ENCODE results near the gene ACAA1. TPM values are rescaled to one million over a fixed set of nuclear protein-coding genes. Genes with fewer than 3 reads are reported as not detected.

The ACAA1 gene
- total and polyA plus RNA-seq, 2 experiments from 2014 or later: 21.4 to 26.6 TPM

DNA sequence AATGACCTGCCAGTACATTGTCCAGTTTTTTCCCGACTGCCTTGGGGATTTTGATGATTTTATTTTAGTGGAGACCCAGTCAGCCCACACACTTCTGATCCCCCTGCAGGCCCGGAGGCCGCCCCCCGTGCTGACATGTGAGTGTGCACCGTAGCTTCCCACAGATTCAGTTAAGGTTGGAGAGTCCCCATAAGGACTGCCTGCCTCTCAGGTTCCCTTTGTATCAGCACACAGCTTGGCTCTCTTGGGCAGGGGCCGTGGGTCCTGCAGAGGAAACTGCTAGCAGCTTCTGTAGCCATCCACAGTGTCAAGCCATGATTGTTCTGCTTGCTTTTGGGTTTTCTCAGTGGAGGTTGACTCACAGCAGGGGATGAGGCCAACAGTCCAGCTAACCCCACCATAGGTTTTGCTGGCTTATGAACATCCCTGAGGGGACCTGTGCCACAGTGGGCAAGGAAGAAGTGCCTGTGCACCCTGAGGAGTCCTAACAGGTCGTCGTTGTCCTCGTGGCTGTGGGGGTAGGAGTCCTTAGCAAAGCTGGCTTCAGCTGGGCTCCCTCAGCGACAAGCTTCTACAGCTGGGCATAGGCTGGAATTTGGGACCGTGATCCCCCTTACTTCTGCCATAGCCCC, 51.5 kb downstream of the ACAA1 start:
- no peaks in the 10 kb centered on the region for H3K36me3 ChIP-seq (ENCODE audit: insufficient read depth)
- peaks cover 30% of the 10 kb centered on the region for H3K9me3 Mint-ChIP-seq
- no peak overlapping the region for H3K27ac ChIP-seq (ENCODE audit: low read depth)
- no peak overlapping the region for H3K4me2 ChIP-seq
- H3K27ac Mint-ChIP-seq: no peak overlapping the region
- no peaks in the 10 kb centered on the region for H3K27me3 ChIP-seq (ENCODE audit: insufficient read depth)
- H3K4me1 ChIP-seq (ENCODE audit: insufficient read depth): no peaks in the 10 kb centered on the region
- H3K79me2 ChIP-seq (replicated peaks; ENCODE audit: insufficient read depth): no peaks in the 10 kb centered on the region
- H3K4me1 Mint-ChIP-seq: no peaks in the 10 kb centered on the region
- peaks cover 23% of the 10 kb centered on the region for H3K36me3 Mint-ChIP-seq (ENCODE audit: low read depth)
- peaks cover 29% of the 10 kb centered on the region for H3K27me3 Mint-ChIP-seq (ENCODE audit: insufficient read depth, low read depth, poor library complexity)
- 0 out of 2 replicates have a peak, but pooled peaks cover 4% of the 10 kb centered on the region for H3F3A ChIP-seq (replicated peaks; ENCODE audit: low read depth)
- no peak overlapping the region for H3K4me3 Mint-ChIP-seq
- ATAC-seq: peak; percentile 45
- TF ChIP-seq JUNB (IDR thresholded peaks at IDR 0.05; ENCODE audit: unreplicated experiment) (no peak), NANOG (IDR thresholded peaks at IDR 0.05; ENCODE audit: borderline replicate concordance) (no peak), POLR2AphosphoS5 (IDR thresholded peaks at IDR 0.05; ENCODE audit: low read depth) (no peak), STAT1 (IDR thresholded peaks at IDR 0.05; ENCODE audit: unreplicated experiment) (no peak), CREB1 (CRISPR knock-in tag; IDR thresholded peaks at IDR 0.05; ENCODE audit: low read depth) (no peak), EZH2 (IDR thresholded peaks at IDR 0.05; ENCODE audit: low read depth, unreplicated experiment) (no peak), ZNF331 (CRISPR knock-in tag; IDR thresholded peaks at IDR 0.05; ENCODE audit: low read depth) (no peak), ZNF114 (CRISPR knock-in tag; IDR thresholded peaks at IDR 0.05) (no peak), EZH2phosphoT487 (IDR thresholded peaks at IDR 0.05; ENCODE audit: unreplicated experiment) (no peak)
- TF ChIP-seq, protein P1, sequence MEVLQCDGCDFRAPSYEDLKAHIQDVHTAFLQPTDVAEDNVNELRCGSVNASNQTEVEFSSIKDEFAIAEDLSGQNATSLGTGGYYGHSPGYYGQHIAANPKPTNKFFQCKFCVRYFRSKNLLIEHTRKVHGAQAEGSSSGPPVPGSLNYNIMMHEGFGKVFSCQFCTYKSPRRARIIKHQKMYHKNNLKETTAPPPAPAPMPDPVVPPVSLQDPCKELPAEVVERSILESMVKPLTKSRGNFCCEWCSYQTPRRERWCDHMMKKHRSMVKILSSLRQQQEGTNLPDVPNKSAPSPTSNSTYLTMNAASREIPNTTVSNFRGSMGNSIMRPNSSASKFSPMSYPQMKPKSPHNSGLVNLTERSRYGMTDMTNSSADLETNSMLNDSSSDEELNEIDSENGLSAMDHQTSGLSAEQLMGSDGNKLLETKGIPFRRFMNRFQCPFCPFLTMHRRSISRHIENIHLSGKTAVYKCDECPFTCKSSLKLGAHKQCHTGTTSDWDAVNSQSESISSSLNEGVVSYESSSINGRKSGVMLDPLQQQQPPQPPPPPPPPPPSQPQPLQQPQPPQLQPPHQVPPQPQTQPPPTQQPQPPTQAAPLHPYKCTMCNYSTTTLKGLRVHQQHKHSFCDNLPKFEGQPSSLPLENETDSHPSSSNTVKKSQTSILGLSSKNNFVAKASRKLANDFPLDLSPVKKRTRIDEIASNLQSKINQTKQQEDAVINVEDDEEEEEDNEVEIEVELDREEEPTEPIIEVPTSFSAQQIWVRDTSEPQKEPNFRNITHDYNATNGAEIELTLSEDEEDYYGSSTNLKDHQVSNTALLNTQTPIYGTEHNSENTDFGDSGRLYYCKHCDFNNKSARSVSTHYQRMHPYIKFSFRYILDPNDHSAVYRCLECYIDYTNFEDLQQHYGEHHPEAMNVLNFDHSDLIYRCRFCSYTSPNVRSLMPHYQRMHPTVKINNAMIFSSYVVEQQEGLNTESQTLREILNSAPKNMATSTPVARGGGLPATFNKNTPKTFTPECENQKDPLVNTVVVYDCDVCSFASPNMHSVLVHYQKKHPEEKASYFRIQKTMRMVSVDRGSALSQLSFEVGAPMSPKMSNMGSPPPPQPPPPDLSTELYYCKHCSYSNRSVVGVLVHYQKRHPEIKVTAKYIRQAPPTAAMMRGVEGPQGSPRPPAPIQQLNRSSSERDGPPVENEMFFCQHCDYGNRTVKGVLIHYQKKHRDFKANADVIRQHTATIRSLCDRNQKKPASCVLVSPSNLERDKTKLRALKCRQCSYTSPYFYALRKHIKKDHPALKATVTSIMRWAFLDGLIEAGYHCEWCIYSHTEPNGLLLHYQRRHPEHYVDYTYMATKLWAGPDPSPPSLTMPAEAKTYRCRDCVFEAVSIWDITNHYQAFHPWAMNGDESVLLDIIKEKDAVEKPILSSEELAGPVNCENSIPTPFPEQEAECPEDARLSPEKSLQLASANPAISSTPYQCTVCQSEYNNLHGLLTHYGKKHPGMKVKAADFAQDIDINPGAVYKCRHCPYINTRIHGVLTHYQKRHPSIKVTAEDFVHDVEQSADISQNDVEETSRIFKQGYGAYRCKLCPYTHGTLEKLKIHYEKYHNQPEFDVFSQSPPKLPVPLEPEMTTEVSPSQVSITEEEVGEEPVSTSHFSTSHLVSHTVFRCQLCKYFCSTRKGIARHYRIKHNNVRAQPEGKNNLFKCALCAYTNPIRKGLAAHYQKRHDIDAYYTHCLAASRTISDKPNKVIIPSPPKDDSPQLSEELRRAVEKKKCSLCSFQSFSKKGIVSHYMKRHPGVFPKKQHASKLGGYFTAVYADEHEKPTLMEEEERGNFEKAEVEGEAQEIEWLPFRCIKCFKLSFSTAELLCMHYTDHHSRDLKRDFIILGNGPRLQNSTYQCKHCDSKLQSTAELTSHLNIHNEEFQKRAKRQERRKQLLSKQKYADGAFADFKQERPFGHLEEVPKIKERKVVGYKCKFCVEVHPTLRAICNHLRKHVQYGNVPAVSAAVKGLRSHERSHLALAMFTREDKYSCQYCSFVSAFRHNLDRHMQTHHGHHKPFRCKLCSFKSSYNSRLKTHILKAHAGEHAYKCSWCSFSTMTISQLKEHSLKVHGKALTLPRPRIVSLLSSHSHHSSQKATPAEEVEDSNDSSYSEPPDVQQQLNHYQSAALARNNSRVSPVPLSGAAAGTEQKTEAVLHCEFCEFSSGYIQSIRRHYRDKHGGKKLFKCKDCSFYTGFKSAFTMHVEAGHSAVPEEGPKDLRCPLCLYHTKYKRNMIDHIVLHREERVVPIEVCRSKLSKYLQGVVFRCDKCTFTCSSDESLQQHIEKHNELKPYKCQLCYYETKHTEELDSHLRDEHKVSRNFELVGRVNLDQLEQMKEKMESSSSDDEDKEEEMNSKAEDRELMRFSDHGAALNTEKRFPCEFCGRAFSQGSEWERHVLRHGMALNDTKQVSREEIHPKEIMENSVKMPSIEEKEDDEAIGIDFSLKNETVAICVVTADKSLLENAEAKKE (CRISPR knock-in tag; IDR thresholded peaks at IDR 0.05): no peak
- TF ChIP-seq, protein P2, sequence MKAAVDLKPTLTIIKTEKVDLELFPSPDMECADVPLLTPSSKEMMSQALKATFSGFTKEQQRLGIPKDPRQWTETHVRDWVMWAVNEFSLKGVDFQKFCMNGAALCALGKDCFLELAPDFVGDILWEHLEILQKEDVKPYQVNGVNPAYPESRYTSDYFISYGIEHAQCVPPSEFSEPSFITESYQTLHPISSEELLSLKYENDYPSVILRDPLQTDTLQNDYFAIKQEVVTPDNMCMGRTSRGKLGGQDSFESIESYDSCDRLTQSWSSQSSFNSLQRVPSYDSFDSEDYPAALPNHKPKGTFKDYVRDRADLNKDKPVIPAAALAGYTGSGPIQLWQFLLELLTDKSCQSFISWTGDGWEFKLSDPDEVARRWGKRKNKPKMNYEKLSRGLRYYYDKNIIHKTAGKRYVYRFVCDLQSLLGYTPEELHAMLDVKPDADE (IDR thresholded peaks at IDR 0.05): no peak
- TF ChIP-seq, protein P3, sequence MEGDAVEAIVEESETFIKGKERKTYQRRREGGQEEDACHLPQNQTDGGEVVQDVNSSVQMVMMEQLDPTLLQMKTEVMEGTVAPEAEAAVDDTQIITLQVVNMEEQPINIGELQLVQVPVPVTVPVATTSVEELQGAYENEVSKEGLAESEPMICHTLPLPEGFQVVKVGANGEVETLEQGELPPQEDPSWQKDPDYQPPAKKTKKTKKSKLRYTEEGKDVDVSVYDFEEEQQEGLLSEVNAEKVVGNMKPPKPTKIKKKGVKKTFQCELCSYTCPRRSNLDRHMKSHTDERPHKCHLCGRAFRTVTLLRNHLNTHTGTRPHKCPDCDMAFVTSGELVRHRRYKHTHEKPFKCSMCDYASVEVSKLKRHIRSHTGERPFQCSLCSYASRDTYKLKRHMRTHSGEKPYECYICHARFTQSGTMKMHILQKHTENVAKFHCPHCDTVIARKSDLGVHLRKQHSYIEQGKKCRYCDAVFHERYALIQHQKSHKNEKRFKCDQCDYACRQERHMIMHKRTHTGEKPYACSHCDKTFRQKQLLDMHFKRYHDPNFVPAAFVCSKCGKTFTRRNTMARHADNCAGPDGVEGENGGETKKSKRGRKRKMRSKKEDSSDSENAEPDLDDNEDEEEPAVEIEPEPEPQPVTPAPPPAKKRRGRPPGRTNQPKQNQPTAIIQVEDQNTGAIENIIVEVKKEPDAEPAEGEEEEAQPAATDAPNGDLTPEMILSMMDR (conservative IDR thresholded peaks at IDR 0.05; ENCODE audit: low read depth in 2 of 2): no peak
- TF ChIP-seq, protein P4, sequence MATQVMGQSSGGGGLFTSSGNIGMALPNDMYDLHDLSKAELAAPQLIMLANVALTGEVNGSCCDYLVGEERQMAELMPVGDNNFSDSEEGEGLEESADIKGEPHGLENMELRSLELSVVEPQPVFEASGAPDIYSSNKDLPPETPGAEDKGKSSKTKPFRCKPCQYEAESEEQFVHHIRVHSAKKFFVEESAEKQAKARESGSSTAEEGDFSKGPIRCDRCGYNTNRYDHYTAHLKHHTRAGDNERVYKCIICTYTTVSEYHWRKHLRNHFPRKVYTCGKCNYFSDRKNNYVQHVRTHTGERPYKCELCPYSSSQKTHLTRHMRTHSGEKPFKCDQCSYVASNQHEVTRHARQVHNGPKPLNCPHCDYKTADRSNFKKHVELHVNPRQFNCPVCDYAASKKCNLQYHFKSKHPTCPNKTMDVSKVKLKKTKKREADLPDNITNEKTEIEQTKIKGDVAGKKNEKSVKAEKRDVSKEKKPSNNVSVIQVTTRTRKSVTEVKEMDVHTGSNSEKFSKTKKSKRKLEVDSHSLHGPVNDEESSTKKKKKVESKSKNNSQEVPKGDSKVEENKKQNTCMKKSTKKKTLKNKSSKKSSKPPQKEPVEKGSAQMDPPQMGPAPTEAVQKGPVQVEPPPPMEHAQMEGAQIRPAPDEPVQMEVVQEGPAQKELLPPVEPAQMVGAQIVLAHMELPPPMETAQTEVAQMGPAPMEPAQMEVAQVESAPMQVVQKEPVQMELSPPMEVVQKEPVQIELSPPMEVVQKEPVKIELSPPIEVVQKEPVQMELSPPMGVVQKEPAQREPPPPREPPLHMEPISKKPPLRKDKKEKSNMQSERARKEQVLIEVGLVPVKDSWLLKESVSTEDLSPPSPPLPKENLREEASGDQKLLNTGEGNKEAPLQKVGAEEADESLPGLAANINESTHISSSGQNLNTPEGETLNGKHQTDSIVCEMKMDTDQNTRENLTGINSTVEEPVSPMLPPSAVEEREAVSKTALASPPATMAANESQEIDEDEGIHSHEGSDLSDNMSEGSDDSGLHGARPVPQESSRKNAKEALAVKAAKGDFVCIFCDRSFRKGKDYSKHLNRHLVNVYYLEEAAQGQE (IDR thresholded peaks at IDR 0.05; ENCODE audit: unreplicated experiment): no peak
- H2AFZ ChIP-seq: no peak overlapping the region
- no peak overlapping the region for H3K4me3 ChIP-seq
- H3K9me2 ChIP-seq (ENCODE audit: insufficient read depth): no peaks in the 10 kb centered on the region
- H4K20me1 ChIP-seq (replicated peaks; ENCODE audit: insufficient read depth): no peaks in the 10 kb centered on the region
- DNase-seq (ENCODE audit: low spot score): no peak

Measured in GM23338 (cell line).